ENCODE measurements around the gene KANTR.
A peak's percentile ranks its signal among the peaks of the same experiment; 100 is the strongest.

Gene KANTR

GRCh38 chrX:53088136-53088974 lies 5.6 kb upstream of the KANTR start:
- peaks cover 60% of the 10 kb centered on the region for H3K4me1 Mint-ChIP-seq
- H3K4me3 Mint-ChIP-seq = peak overlapping the region; percentile 78
- no peaks in the 10 kb centered on the region for H3K27me3 Mint-ChIP-seq
- H3K9me3 Mint-ChIP-seq = no peaks in the 10 kb centered on the region
- peak overlapping the region; percentile 85 for H3K27ac Mint-ChIP-seq
- DNase-seq (peak; percentile 74), ATAC-seq (peak; percentile 53)
- peaks cover 20% of the 10 kb centered on the region for H3K36me3 Mint-ChIP-seq (ENCODE audit: low read depth)

DNA sequence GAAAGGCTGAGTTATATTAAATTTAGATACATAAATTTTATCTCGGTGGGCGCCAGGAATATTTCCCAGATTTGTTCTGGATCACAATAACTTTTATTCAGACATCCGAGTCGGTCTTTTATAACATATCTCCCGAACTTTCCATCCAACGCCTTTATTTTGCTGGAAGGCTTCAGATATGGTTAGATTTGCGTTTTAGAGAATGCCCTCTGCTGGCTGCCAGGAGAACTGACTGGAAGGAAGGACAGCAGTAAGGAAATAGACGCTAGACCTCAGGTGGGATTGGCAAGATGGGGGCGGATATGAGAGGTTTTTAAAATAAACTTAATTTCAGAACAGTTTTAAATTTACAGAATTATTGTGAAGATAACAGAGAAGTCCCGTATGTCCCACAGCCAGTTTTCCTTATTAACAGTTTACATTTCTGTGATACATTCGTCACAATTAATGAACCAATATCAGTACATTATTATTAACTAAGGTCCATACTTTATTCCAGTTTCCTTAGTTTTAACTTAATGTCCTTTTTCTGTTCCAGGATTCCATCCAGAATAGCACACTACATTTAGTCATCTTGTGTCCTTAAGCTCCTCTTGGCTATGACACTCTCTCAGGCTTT lies 4.6 kb upstream of the KANTR start:
- ATAC-seq = no peak
- no peaks in the 10 kb centered on the region for H3K9me3 Mint-ChIP-seq

DNA sequence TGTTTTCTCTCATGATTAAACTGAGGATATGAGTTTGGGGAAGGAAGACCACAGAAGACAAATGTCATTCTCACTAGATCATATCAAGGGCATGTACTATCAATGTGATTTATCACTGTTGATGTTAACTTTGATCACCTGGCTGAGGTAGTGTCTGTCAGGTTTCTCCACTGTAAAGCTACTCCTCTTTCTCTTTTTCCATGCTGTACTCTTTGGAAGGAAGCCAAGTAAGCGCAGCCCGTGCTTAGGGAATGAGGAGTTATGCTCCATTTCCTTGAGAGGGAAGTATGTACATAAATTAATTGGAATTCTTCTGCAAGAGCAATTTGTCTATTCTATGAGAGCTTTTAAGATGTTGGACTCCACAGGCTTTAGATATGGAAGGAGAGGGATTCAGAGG lies 4.0 kb upstream of the KANTR start:
- H3K4me3 Mint-ChIP-seq = no peak overlapping the region
- H3K4me1 Mint-ChIP-seq = peaks cover 51% of the 10 kb centered on the region
- H3K27me3 Mint-ChIP-seq = no peaks in the 10 kb centered on the region
- peaks cover 11% of the 10 kb centered on the region for H3K36me3 Mint-ChIP-seq (ENCODE audit: low read depth)
- H3K9me3 Mint-ChIP-seq = no peaks in the 10 kb centered on the region
- ATAC-seq = no peak
- no peak for DNase-seq
- no peak overlapping the region for H3K27ac Mint-ChIP-seq

More for the DNA sequence above, 4.6 kb upstream of the KANTR start:
- peak overlapping the region; percentile 78 for H3K4me3 Mint-ChIP-seq
- no peak overlapping the region for H3K27ac Mint-ChIP-seq
- H3K27me3 Mint-ChIP-seq = no peaks in the 10 kb centered on the region
- peak; percentile 29 for DNase-seq
- peaks cover 16% of the 10 kb centered on the region for H3K36me3 Mint-ChIP-seq (ENCODE audit: low read depth)
- peaks cover 54% of the 10 kb centered on the region for H3K4me1 Mint-ChIP-seq

- DNase-seq (no peak), ATAC-seq (no peak)
- Mint-ChIP-seq H3K4me1 (peaks cover 46% of the 10 kb centered on the region), H3K27me3 (no peaks in the 10 kb centered on the region), H3K9me3 (no peaks in the 10 kb centered on the region), H3K4me3 (no peak overlapping the region), H3K27ac (no peak overlapping the region), H3K36me3 (ENCODE audit: low read depth) (no peaks in the 10 kb centered on the region)
These were observed 2.6 kb upstream of the KANTR start for GRCh38 chrX:53091354-53091753.

- H3K27ac Mint-ChIP-seq = peak overlapping the region; percentile 87
- peaks cover 29% of the 10 kb centered on the region for H3K4me1 Mint-ChIP-seq
- no peaks in the 10 kb centered on the region for H3K36me3 Mint-ChIP-seq (ENCODE audit: low read depth)
- no peaks in the 10 kb centered on the region for H3K27me3 Mint-ChIP-seq
- DNase-seq (peak; percentile 78), ATAC-seq (peak; percentile 75)
- H3K9me3 Mint-ChIP-seq = no peaks in the 10 kb centered on the region
- H3K4me3 Mint-ChIP-seq = peak overlapping the region; percentile 88
These were observed 726 bp upstream of the KANTR start for GRCh38 chrX:53093177-53093655.

- Mint-ChIP-seq H3K4me1 (peaks cover 18% of the 10 kb centered on the region), H3K4me3 (peak overlapping the region; percentile 88), H3K27me3 (no peaks in the 10 kb centered on the region), H3K27ac (peak overlapping the region; percentile 88), H3K9me3 (no peaks in the 10 kb centered on the region), H3K36me3 (ENCODE audit: low read depth) (peaks cover 2% of the 10 kb centered on the region)
- DNase-seq = no peak
- ATAC-seq = no peak
These were observed 602 bp downstream of the KANTR start for GRCh38 chrX:53094582-53094905.

GRCh38 chrX:53095796-53096195 lies 1.9 kb downstream of the KANTR start:
- ATAC-seq = no peak
- Mint-ChIP-seq H3K36me3 (ENCODE audit: low read depth) (peaks cover 3% of the 10 kb centered on the region), H3K27ac (no peak overlapping the region), H3K27me3 (no peaks in the 10 kb centered on the region), H3K4me3 (no peak overlapping the region), H3K4me1 (peaks cover 18% of the 10 kb centered on the region), H3K9me3 (no peaks in the 10 kb centered on the region)
- no peak for DNase-seq

- DNase-seq = no peak
- ATAC-seq = no peak
- no peak overlapping the region for H3K27ac Mint-ChIP-seq
- H3K27me3 Mint-ChIP-seq = no peaks in the 10 kb centered on the region
- no peaks in the 10 kb centered on the region for H3K9me3 Mint-ChIP-seq
- H3K4me3 Mint-ChIP-seq = no peak overlapping the region
- H3K4me1 Mint-ChIP-seq = peaks cover 1% of the 10 kb centered on the region
- no peaks in the 10 kb centered on the region for H3K36me3 Mint-ChIP-seq (ENCODE audit: low read depth)
These were observed 21.1 kb downstream of the KANTR start for GRCh38 chrX:53114864-53115549.

GRCh38 chrX:53115550-53115874 lies 21.6 kb downstream of the KANTR start:
- Mint-ChIP-seq H3K4me3 (no peak overlapping the region), H3K4me1 (peaks cover 1% of the 10 kb centered on the region), H3K27me3 (no peaks in the 10 kb centered on the region), H3K9me3 (no peaks in the 10 kb centered on the region), H3K36me3 (ENCODE audit: low read depth) (no peaks in the 10 kb centered on the region), H3K27ac (no peak overlapping the region)
- ATAC-seq (no peak), DNase-seq (no peak)

DNA sequence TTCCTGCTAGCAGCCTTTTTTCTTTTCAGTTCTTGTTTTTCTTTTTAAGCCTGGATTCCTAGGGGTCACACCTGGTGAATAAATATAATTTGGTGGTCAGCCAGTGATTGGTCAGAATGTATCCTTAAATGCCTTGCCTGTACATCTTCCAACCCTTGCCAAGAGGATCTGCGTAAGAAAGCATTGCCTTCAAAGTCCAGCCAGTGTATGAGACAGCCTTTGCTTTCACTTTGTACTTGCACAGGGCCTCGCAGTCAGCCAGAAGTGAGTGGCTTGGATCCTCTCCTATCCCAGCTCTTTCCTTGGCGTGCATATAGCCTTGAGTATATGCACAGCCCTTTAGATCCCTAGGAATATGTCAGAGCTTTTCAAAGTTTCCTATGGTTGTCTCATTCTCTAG lies 22.2 kb downstream of the KANTR start:
- Mint-ChIP-seq H3K4me3 (no peak overlapping the region), H3K27ac (no peak overlapping the region), H3K4me1 (peaks cover 1% of the 10 kb centered on the region), H3K27me3 (no peaks in the 10 kb centered on the region), H3K36me3 (ENCODE audit: low read depth) (no peaks in the 10 kb centered on the region), H3K9me3 (no peaks in the 10 kb centered on the region)
- DNase-seq (no peak), ATAC-seq (no peak)

DNA sequence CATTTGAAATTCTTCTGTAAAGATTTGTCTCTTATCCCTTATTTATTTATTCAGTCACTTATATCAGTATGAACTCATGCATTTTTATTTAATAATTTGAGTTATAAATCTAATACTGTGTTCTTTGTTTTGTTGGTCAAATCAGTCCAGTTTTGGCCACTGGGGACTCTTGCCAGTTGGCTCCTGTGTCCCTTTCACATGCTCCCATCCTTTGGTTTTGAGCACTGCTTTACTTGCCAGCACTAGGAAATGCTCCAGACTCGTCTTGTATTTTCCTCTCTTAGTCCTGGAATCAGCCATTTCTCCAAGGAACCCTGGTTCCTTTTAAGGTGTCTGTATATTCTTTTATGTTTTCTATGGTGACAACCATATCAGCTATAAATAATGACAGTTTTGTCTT lies 28.1 kb downstream of the KANTR start:
- H3K27ac Mint-ChIP-seq = no peak overlapping the region
- DNase-seq (no peak), ATAC-seq (no peak)
- no peak overlapping the region for H3K4me3 Mint-ChIP-seq
- H3K27me3 Mint-ChIP-seq = no peaks in the 10 kb centered on the region
- peaks cover 11% of the 10 kb centered on the region for H3K4me1 Mint-ChIP-seq
- H3K9me3 Mint-ChIP-seq = no peaks in the 10 kb centered on the region
- H3K36me3 Mint-ChIP-seq (ENCODE audit: low read depth) = peaks cover 3% of the 10 kb centered on the region

DNA sequence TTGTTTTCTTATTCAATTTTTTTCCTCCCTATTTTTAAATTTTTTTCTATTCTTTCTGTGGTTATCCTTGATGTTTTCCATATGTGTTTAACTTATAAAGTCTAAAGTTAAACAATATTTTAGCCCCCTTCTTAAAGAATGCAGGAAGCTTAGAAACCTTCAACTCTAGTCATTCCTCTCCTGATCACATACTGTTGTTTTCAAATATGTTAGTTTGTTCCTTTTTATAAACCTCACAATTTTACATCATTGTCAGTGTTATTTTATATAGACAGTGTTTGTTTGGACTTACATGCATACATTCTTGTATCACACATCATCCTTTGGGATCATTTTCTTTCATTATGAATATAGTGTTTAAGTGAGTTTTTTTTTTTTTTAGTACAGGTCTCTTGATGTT lies 31.6 kb downstream of the KANTR start:
- no peak overlapping the region for H3K27ac Mint-ChIP-seq
- H3K27me3 Mint-ChIP-seq = no peaks in the 10 kb centered on the region
- H3K36me3 Mint-ChIP-seq (ENCODE audit: low read depth) = peaks cover 3% of the 10 kb centered on the region
- ATAC-seq = no peak
- no peak for DNase-seq
- H3K4me1 Mint-ChIP-seq = peaks cover 11% of the 10 kb centered on the region
- H3K4me3 Mint-ChIP-seq = no peak overlapping the region
- no peaks in the 10 kb centered on the region for H3K9me3 Mint-ChIP-seq

DNA sequence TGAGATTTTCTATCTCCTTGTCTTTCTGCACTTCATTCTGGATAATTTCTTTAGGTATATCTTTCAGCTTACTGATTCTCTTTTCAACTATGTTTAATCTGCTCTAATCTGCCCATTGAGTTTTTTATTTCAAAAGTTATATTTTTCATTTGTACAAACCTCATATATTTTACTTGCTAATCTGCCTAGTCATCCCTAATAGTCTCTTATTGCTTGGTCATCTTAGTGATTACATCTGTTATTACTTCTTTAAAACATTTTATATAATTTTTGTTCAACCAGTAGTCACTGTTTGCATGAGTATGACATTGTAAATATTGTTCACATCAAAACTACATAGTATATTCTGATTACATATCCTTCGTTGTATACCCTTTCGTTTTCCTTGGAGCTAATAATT lies 32.4 kb downstream of the KANTR start:
- peaks cover 11% of the 10 kb centered on the region for H3K4me1 Mint-ChIP-seq
- no peaks in the 10 kb centered on the region for H3K9me3 Mint-ChIP-seq
- H3K27me3 Mint-ChIP-seq = no peaks in the 10 kb centered on the region
- peaks cover 5% of the 10 kb centered on the region for H3K36me3 Mint-ChIP-seq (ENCODE audit: low read depth)
- DNase-seq = no peak
- ATAC-seq = no peak
- H3K4me3 Mint-ChIP-seq = no peak overlapping the region
- H3K27ac Mint-ChIP-seq = no peak overlapping the region

GRCh38 chrX:53128097-53128749 lies 34.3 kb downstream of the KANTR start:
- H3K4me1 Mint-ChIP-seq = peaks cover 11% of the 10 kb centered on the region
- no peaks in the 10 kb centered on the region for H3K27me3 Mint-ChIP-seq
- no peaks in the 10 kb centered on the region for H3K9me3 Mint-ChIP-seq
- H3K27ac Mint-ChIP-seq = no peak overlapping the region
- DNase-seq (no peak), ATAC-seq (no peak)
- peaks cover 5% of the 10 kb centered on the region for H3K36me3 Mint-ChIP-seq (ENCODE audit: low read depth)
- no peak overlapping the region for H3K4me3 Mint-ChIP-seq

All from activated naive CD8-positive, alpha-beta T cell treated with anti-CD3 and anti-CD28 coated beads, Interleukin-2, amount 50 U/mL, for 24 hours (primary cell).